GM23338 (cell line): ENCODE data around the gene PCBP4. TPM values are rescaled to one million over a fixed set of nuclear protein-coding genes. Genes with fewer than 3 reads are reported as not detected.

Experiments used
- ATAC-seq: fragments of 200-7000 bp; cut with Tn5 transposase; 3 replicates; pipeline ENCODE4 v1.9.1; 2020
- DNase-seq: peaks from one replicate; pipeline ENCODE4 v3.0.0-alpha.2; 2015; ENCODE audit warnings: low spot score
- H2AFZ ChIP-seq: fragments of 200-600 bp; sonication (generic); 2 replicates; pipeline ENCODE4 v1.8.0; 2016; ENCODE audit warnings: antibody characterized with exemption, mild to moderate bottlenecking, moderate library complexity
- H3F3A ChIP-seq: fragments of 200-600 bp; sonication (generic); replicated peaks from 2 replicates; pipeline ENCODE4 v1.8.0; 2017; ENCODE audit warnings: antibody characterized with exemption, mixed run types, low read depth
- H3K27ac ChIP-seq: fragments of 200-600 bp; sonication (generic); 2 replicates; pipeline ENCODE4 v1.6.1; 2016; ENCODE audit warnings: low read depth
- H3K27me3 ChIP-seq: fragments of 200-600 bp; sonication (generic); 2 replicates; pipeline ENCODE4 v1.8.0; 2016; ENCODE audit warnings: mild to moderate bottlenecking, mixed run types, moderate library complexity; ENCODE audit not compliant: insufficient read depth
- H3K36me3 ChIP-seq: fragments of 200-600 bp; sonication (generic); 2 replicates; pipeline ENCODE4 v1.8.0; 2016; ENCODE audit warnings: mild to moderate bottlenecking; ENCODE audit not compliant: insufficient read depth
- H3K4me1 ChIP-seq: fragments of 200-600 bp; sonication (generic); 2 replicates; pipeline ENCODE4 v1.8.0; 2016; ENCODE audit warnings: mild to moderate bottlenecking, moderate library complexity; ENCODE audit not compliant: insufficient read depth
- H3K4me2 ChIP-seq: fragments of 200-600 bp; sonication (generic); 2 replicates; pipeline ENCODE4 v1.7.1; 2017; ENCODE audit warnings: mixed run types
- H3K4me3 ChIP-seq: fragments of 200-600 bp; sonication (generic); 2 replicates; pipeline ENCODE4 v1.6.1; 2016; ENCODE audit warnings: mixed run types
- H3K79me2 ChIP-seq: fragments of 200-600 bp; sonication (generic); replicated peaks from 2 replicates; pipeline ENCODE4 v1.8.0; 2017; ENCODE audit warnings: mild to moderate bottlenecking; ENCODE audit not compliant: insufficient read depth
- H3K9me2 ChIP-seq: fragments of 200-600 bp; sonication (generic); 2 replicates; pipeline ENCODE4 v1.8.0; 2017; ENCODE audit not compliant: insufficient read depth
- H4K20me1 ChIP-seq: fragments of 200-600 bp; sonication (generic); replicated peaks from 2 replicates; pipeline ENCODE4 v1.8.0; 2017; ENCODE audit warnings: mild to moderate bottlenecking; ENCODE audit not compliant: insufficient read depth
- H3K27ac Mint-ChIP-seq: 2 replicates; pipeline ENCODE4 v1.8.0; 2020; ENCODE audit warnings: inconsistent platforms, mild to moderate bottlenecking, moderate library complexity, mixed read lengths
- H3K27me3 Mint-ChIP-seq: 3 replicates; pipeline ENCODE4 v1.8.0; 2022; ENCODE audit warnings: low read depth, mild to moderate bottlenecking, moderate library complexity, mixed read lengths, inconsistent platforms; ENCODE audit not compliant: insufficient read depth, poor library complexity
- H3K36me3 Mint-ChIP-seq: 3 replicates; pipeline ENCODE4 v1.8.0; 2021; ENCODE audit warnings: low read depth, mild to moderate bottlenecking, inconsistent platforms, moderate library complexity, mixed read lengths
- H3K4me1 Mint-ChIP-seq: 3 replicates; pipeline ENCODE4 v1.8.0; 2020; ENCODE audit warnings: mild to moderate bottlenecking, inconsistent platforms, mixed read lengths
- H3K4me3 Mint-ChIP-seq: 3 replicates; pipeline ENCODE4 v1.8.0; 2021; ENCODE audit warnings: moderate library complexity, mild to moderate bottlenecking, inconsistent platforms, mixed read lengths
- H3K9me3 Mint-ChIP-seq: 3 replicates; pipeline ENCODE4 v1.8.0; 2020; ENCODE audit warnings: moderate library complexity, mild to moderate bottlenecking, inconsistent platforms, mixed read lengths
- CREB1 ChIP-seq: fragments of 250-450 bp; sonication (Bioruptor Pico); IDR thresholded peaks from 2 replicates; pipeline ENCODE4 v1.5.0; 2020; ENCODE audit warnings: low read depth, mild to moderate bottlenecking, moderate library complexity
- CTCF ChIP-seq, 2 experiments: fragments of 200-600 bp in 1 of 2; sonication (generic) in 1 of 2; conservative IDR thresholded peaks; 2 replicates each; pipeline versions ENCODE4 v1.5.1 to v1.6.1; 2016 to 2017; ENCODE audit warnings: antibody characterized with exemption in 2 of 2, low read depth in 2 of 2, mild to moderate bottlenecking in 2 of 2, moderate library complexity in 1 of 2
- EZH2phosphoT487 ChIP-seq: fragments of 200-600 bp; sonication (generic); IDR thresholded peaks from one replicate; pipeline ENCODE4 v1.8.1; 2018; ENCODE audit warnings: antibody characterized with exemption; ENCODE audit not compliant: unreplicated experiment
- JUNB ChIP-seq: IDR thresholded peaks from one replicate; pipeline ENCODE4 v1.6.1; 2016; ENCODE audit warnings: antibody characterized with exemption; ENCODE audit not compliant: unreplicated experiment
- NANOG ChIP-seq: IDR thresholded peaks from 2 replicates; pipeline ENCODE4 v1.6.1; 2016; ENCODE audit warnings: antibody characterized with exemption, borderline replicate concordance
- POLR2AphosphoS5 ChIP-seq: IDR thresholded peaks from 2 replicates; pipeline ENCODE4 v1.6.1; 2016; ENCODE audit warnings: antibody characterized with exemption, low read depth
- REST ChIP-seq: IDR thresholded peaks from one replicate; pipeline ENCODE4 v1.6.1; 2018; ENCODE audit warnings: antibody characterized with exemption; ENCODE audit not compliant: unreplicated experiment
- STAT1 ChIP-seq: IDR thresholded peaks from one replicate; pipeline ENCODE4 v1.6.1; 2016; ENCODE audit warnings: antibody characterized with exemption; ENCODE audit not compliant: unreplicated experiment
- ZNF114 ChIP-seq: fragments of 250-450 bp; sonication (Bioruptor Pico); IDR thresholded peaks from 2 replicates; pipeline ENCODE4 v1.5.0; 2020; ENCODE audit warnings: mild to moderate bottlenecking, moderate library complexity
- ZNF331 ChIP-seq: fragments of 250-450 bp; sonication (Bioruptor Pico); IDR thresholded peaks from 2 replicates; pipeline ENCODE4 v1.5.0; 2020; ENCODE audit warnings: low read depth, mild to moderate bottlenecking, moderate library complexity
- polyA plus RNA-seq: library from polyadenylated mRNA; unstranded; fragments of >200 nt; fragmentation: Nextera tagmentation; extraction: Ambion mirVana; gene quantifications from 2 replicates; pipeline ENCODE4 v1.2.1, GENCODE V29; 2016
- total RNA-seq: library from RNA; depleted of rRNA; stranded (reverse); fragments of >200 nt; shearing (Covaris generic); gene quantifications from 2 replicates; pipeline ENCODE4 v1.2.3, GENCODE V29; 2014
- TF ChIP-seq, protein P1 (sequence below): IDR thresholded peaks from 2 replicates; pipeline ENCODE4 v1.6.1; 2016; ENCODE audit warnings: antibody characterized with exemption
- TF ChIP-seq, protein P2 (sequence below): fragments of 250-450 bp; sonication (Bioruptor Pico); IDR thresholded peaks from 2 replicates; pipeline ENCODE4 v1.5.0; 2020; ENCODE audit warnings: mild to moderate bottlenecking, moderate library complexity

The PCBP4 gene
- total and polyA plus RNA-seq, 2 experiments from 2014 or later, result 11.8 to 37.6 TPM

DNA sequence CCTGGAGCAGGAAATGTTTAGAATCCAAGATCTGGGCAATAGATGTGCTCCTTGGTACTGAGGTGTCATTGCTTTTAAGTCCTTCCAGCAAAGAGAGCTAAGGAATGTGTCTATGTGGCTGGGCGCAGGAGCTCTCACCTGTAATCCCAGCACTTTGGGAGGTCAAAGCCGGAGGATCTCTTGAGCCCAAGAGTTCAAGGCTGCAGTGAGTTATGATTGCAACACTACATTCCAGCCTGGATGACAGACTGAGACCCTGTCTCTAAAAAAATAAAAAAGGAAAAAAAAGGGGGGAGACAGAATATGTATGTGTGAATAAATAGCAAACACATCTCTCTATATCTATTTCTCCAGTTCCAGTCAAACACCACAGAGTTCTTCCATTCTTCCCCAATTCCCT is 16.4 kb downstream of the PCBP4 start (continued):
- TF ChIP-seq, protein P1, sequence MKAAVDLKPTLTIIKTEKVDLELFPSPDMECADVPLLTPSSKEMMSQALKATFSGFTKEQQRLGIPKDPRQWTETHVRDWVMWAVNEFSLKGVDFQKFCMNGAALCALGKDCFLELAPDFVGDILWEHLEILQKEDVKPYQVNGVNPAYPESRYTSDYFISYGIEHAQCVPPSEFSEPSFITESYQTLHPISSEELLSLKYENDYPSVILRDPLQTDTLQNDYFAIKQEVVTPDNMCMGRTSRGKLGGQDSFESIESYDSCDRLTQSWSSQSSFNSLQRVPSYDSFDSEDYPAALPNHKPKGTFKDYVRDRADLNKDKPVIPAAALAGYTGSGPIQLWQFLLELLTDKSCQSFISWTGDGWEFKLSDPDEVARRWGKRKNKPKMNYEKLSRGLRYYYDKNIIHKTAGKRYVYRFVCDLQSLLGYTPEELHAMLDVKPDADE, result no peak
- TF ChIP-seq JUNB (no peak), EZH2phosphoT487 (no peak), ZNF331 (CRISPR knock-in tag) (no peak), CTCF (conservative IDR thresholded peaks at IDR 0.05; ENCODE audit: low read depth in 2 of 2) (no peak)

- H3K4me2 ChIP-seq, result no peak overlapping the region
- H3F3A ChIP-seq, result no peaks in the 10 kb centered on the region
- no peak overlapping the region for H3K27ac ChIP-seq
- H3K9me3 Mint-ChIP-seq, result no peaks in the 10 kb centered on the region
- no peaks in the 10 kb centered on the region for H3K9me2 ChIP-seq
- no peaks in the 10 kb centered on the region for H3K79me2 ChIP-seq
- H3K27me3 ChIP-seq, result peaks cover 29% of the 10 kb centered on the region
- H3K4me1 Mint-ChIP-seq, result peaks cover 2% of the 10 kb centered on the region; the same call in 2 of the 3 replicates
- H3K36me3 Mint-ChIP-seq, result 0 out of 3 replicates have a peak, but pooled peaks cover 2% of the 10 kb centered on the region
- no peak overlapping the region; the same call in 2 of the 3 replicates for H3K4me3 Mint-ChIP-seq
- no peaks in the 10 kb centered on the region for H4K20me1 ChIP-seq
- DNase-seq, result no peak
- H3K4me1 ChIP-seq, result no peaks in the 10 kb centered on the region
- peaks cover 26% of the 10 kb centered on the region for H3K27me3 Mint-ChIP-seq
- no peak overlapping the region for H3K4me3 ChIP-seq
- ATAC-seq, result no peak
- no peaks in the 10 kb centered on the region for H3K36me3 ChIP-seq
- no peak overlapping the region for H2AFZ ChIP-seq
- H3K27ac Mint-ChIP-seq, result no peak overlapping the region
- TF ChIP-seq REST (no peak), POLR2AphosphoS5 (no peak), ZNF331 (CRISPR knock-in tag) (no peak), STAT1 (no peak), ZNF114 (CRISPR knock-in tag) (no peak), NANOG (no peak), CREB1 (CRISPR knock-in tag) (no peak), EZH2phosphoT487 (no peak), JUNB (no peak)
- TF ChIP-seq, protein P2, sequence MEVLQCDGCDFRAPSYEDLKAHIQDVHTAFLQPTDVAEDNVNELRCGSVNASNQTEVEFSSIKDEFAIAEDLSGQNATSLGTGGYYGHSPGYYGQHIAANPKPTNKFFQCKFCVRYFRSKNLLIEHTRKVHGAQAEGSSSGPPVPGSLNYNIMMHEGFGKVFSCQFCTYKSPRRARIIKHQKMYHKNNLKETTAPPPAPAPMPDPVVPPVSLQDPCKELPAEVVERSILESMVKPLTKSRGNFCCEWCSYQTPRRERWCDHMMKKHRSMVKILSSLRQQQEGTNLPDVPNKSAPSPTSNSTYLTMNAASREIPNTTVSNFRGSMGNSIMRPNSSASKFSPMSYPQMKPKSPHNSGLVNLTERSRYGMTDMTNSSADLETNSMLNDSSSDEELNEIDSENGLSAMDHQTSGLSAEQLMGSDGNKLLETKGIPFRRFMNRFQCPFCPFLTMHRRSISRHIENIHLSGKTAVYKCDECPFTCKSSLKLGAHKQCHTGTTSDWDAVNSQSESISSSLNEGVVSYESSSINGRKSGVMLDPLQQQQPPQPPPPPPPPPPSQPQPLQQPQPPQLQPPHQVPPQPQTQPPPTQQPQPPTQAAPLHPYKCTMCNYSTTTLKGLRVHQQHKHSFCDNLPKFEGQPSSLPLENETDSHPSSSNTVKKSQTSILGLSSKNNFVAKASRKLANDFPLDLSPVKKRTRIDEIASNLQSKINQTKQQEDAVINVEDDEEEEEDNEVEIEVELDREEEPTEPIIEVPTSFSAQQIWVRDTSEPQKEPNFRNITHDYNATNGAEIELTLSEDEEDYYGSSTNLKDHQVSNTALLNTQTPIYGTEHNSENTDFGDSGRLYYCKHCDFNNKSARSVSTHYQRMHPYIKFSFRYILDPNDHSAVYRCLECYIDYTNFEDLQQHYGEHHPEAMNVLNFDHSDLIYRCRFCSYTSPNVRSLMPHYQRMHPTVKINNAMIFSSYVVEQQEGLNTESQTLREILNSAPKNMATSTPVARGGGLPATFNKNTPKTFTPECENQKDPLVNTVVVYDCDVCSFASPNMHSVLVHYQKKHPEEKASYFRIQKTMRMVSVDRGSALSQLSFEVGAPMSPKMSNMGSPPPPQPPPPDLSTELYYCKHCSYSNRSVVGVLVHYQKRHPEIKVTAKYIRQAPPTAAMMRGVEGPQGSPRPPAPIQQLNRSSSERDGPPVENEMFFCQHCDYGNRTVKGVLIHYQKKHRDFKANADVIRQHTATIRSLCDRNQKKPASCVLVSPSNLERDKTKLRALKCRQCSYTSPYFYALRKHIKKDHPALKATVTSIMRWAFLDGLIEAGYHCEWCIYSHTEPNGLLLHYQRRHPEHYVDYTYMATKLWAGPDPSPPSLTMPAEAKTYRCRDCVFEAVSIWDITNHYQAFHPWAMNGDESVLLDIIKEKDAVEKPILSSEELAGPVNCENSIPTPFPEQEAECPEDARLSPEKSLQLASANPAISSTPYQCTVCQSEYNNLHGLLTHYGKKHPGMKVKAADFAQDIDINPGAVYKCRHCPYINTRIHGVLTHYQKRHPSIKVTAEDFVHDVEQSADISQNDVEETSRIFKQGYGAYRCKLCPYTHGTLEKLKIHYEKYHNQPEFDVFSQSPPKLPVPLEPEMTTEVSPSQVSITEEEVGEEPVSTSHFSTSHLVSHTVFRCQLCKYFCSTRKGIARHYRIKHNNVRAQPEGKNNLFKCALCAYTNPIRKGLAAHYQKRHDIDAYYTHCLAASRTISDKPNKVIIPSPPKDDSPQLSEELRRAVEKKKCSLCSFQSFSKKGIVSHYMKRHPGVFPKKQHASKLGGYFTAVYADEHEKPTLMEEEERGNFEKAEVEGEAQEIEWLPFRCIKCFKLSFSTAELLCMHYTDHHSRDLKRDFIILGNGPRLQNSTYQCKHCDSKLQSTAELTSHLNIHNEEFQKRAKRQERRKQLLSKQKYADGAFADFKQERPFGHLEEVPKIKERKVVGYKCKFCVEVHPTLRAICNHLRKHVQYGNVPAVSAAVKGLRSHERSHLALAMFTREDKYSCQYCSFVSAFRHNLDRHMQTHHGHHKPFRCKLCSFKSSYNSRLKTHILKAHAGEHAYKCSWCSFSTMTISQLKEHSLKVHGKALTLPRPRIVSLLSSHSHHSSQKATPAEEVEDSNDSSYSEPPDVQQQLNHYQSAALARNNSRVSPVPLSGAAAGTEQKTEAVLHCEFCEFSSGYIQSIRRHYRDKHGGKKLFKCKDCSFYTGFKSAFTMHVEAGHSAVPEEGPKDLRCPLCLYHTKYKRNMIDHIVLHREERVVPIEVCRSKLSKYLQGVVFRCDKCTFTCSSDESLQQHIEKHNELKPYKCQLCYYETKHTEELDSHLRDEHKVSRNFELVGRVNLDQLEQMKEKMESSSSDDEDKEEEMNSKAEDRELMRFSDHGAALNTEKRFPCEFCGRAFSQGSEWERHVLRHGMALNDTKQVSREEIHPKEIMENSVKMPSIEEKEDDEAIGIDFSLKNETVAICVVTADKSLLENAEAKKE (CRISPR knock-in tag), result no peak
Measured at GRCh38 chr3:51949121-51949520, 18.1 kb downstream of the PCBP4 start.
